ENCODE data around the gene NPAT. TPM values are rescaled to one million over a fixed set of nuclear protein-coding genes. Genes with fewer than 3 reads are reported as not detected.

NPAT gene
- total RNA-seq, 4 donors from 2014 or later, result 9.5 to 14.9 (median 12.4) TPM

- no peak overlapping the region for H3K27ac ChIP-seq
- 83 to 100% methylated on average over 1 to 3 of the region's 8 CpGs for whole genome bisulfite sequencing, 2 donors (ENCODE audit: low coverage in 1 of 2)
- H3K36me3 ChIP-seq, result peaks cover 0 to 34% of the 10 kb centered on the region in 2 donors
- no peaks in the 10 kb centered on the region for H3K9me3 ChIP-seq
- TF ChIP-seq CTCF (IDR thresholded peaks at IDR 0.05), result no peak
- TF ChIP-seq EP300 (IDR thresholded peaks at IDR 0.05), result no peak
- TF ChIP-seq POLR2A (IDR thresholded peaks at IDR 0.05), result no peak
- no peak for TF ChIP-seq POLR2AphosphoS5 (IDR thresholded peaks at IDR 0.05)
- no peaks in the 10 kb centered on the region for H3K27me3 ChIP-seq
- no peak overlapping the region for H3K4me3 ChIP-seq
- ATAC-seq, result no peak
- no peaks in the 10 kb centered on the region for H3K4me1 ChIP-seq
Measured at GRCh38 chr11:108198833-108199232, 23.6 kb downstream of the NPAT start.

- Histone ChIP-seq H3K36me3 (peaks cover 0 to 49% of the 10 kb centered on the region in 2 donors), H3K27me3 (no peaks in the 10 kb centered on the region), H3K4me3 (no peak overlapping the region), H3K9me3 (no peaks in the 10 kb centered on the region), H3K27ac (no peak overlapping the region), H3K4me1 (no peaks in the 10 kb centered on the region)
- TF ChIP-seq EP300 (IDR thresholded peaks at IDR 0.05) (no peak), POLR2A (IDR thresholded peaks at IDR 0.05) (no peak), POLR2AphosphoS5 (IDR thresholded peaks at IDR 0.05) (no peak), CTCF (IDR thresholded peaks at IDR 0.05) (no peak)
- no peak for ATAC-seq
Measured at GRCh38 chr11:108197351-108197750, 25.1 kb downstream of the NPAT start.

GRCh38 chr11:108196901-108197300 lies 25.5 kb downstream of the NPAT start:
- ATAC-seq, result no peak
- Histone ChIP-seq H3K4me3 (no peak overlapping the region), H3K9me3 (no peaks in the 10 kb centered on the region), H3K4me1 (no peaks in the 10 kb centered on the region), H3K27ac (no peak overlapping the region), H3K27me3 (no peaks in the 10 kb centered on the region), H3K36me3 (peaks cover 0 to 53% of the 10 kb centered on the region in 2 donors)
- WGBS, 2 donors (ENCODE audit: low coverage in 1 of 2), result 82 to 87% methylated on average over 3 of the region's 3 CpGs
- TF ChIP-seq EP300 (IDR thresholded peaks at IDR 0.05) (no peak), POLR2AphosphoS5 (IDR thresholded peaks at IDR 0.05) (no peak), POLR2A (IDR thresholded peaks at IDR 0.05) (no peak), CTCF (IDR thresholded peaks at IDR 0.05) (no peak)

- TF ChIP-seq EP300 (IDR thresholded peaks at IDR 0.05), result no peak
- no peak for TF ChIP-seq CTCF (IDR thresholded peaks at IDR 0.05)
- TF ChIP-seq POLR2A (IDR thresholded peaks at IDR 0.05), result no peak
- no peak for TF ChIP-seq POLR2AphosphoS5 (IDR thresholded peaks at IDR 0.05)
Measured at GRCh38 chr11:108193725-108194124, 28.7 kb downstream of the NPAT start.

GRCh38 chr11:108177570-108177969 lies 44.9 kb downstream of the NPAT start:
- ATAC-seq, result no peak
- Histone ChIP-seq H3K36me3 (peaks cover 0 to 96% of the 10 kb centered on the region in 2 donors), H3K27me3 (no peaks in the 10 kb centered on the region), H3K27ac (no peak overlapping the region), H3K4me3 (no peak overlapping the region), H3K4me1 (no peaks in the 10 kb centered on the region), H3K9me3 (no peaks in the 10 kb centered on the region)
- TF ChIP-seq POLR2AphosphoS5 (IDR thresholded peaks at IDR 0.05) (no peak), EP300 (IDR thresholded peaks at IDR 0.05) (no peak), CTCF (IDR thresholded peaks at IDR 0.05) (no peak), POLR2A (IDR thresholded peaks at IDR 0.05) (no peak)
- WGBS, 2 donors (ENCODE audit: low coverage in 1 of 2), result 83 to 84% methylated on average over 5 of the region's 5 CpGs

More at GRCh38 chr11:108193725-108194124, 28.7 kb downstream of the NPAT start:
- ATAC-seq, result no peak
- Histone ChIP-seq H3K27ac (no peak overlapping the region), H3K4me1 (no peaks in the 10 kb centered on the region), H3K27me3 (no peaks in the 10 kb centered on the region), H3K4me3 (no peak overlapping the region), H3K9me3 (no peaks in the 10 kb centered on the region), H3K36me3 (peaks cover 0 to 74% of the 10 kb centered on the region in 2 donors)

Measured in gastroesophageal sphincter (tissue), 4 donors.